Fibroblast of skin of left quadriceps (primary cell): ENCODE data around the gene TTF1.
A peak's percentile ranks its signal among the peaks of the same experiment; 100 is the strongest.
"Not testable (repeated sequence)": the region's sequence is repeated elsewhere in the genome, so short reads cannot be mapped to it uniquely, and the experiment has no call there.

Source experiments
- DNase-seq, 2 experiments: peaks; one replicate each; pipeline ENCODE4 v3.0.0-alpha.2; 2013; ENCODE audit warnings: low read depth in 2 of 2

TTF1 gene

DNA sequence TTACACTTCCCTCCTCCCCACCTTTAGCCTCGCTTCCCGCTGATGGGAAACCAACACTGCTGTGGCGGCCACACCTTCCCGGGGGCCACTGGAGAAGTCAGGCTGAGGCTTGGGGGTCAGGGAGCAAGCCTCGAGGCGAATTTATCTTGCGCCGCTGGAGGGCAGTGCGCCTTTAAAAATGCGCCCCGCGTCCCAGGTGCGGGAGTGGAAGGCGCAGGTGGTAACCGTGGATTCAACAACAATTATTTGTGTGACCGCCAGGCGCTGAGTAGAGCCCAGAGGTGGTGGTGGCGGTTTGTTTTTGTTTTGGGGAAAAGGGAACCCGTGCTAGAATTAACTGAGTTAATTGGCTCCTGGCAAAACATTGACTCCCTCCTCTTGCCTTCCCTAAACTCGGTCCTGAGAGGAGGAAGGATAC, 4.5 kb upstream of the TTF1 start:
- DNase-seq: no peak

DNA sequence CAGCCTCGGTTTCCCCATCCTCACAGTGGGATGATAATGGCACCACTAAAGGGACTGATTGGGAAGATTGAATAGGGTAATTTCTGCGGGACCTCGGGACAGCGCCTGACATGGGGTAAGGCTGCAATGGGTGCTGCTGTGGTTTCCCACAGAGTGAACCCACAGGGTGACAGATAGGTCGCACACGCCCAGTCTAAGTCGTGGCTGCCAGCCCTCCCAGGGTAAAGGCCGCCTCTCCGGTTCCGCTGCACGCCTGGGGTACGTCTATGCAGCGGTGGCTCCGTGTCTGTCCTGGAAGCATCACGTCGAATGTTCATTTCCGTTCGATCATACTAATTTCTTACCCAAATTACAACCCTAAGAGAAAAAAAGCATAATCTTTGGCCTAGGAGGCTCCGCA, 4.0 kb upstream of the TTF1 start:
- DNase-seq: no peak

DNA sequence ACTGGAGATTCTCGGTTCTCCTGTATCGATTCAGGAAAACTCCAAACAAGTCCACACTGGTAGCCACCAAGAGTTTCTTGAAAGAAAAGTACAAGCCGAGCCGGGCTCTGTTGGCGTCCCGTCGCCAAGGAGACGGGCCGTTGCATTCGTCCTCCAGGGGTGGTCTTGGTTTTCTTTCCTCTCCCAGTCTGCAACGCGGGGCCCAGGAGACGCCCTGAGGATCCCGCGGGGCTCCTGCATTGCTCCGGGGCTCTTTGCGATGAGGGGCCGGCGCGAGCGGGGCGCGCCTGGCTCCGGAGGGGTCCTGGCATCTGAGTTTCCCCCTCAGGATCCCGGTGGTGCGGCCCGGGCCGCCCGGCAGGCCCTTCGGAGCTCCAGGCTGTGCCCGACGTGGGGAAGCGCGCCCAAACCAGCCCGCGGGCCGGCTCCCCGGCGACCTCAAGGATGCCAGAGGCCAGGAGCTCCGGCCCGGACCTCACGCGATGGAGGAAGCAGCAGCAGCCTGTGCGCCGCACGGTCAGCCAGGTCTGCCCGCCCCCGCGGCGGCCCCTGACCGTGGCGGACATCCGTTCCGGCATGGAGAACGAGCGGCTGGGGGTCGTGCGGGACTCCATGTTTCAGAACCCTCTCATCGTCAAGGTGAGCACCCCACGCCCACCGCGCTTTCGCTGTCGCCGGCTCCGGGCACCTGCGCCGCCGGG, 3.3 kb upstream of the TTF1 start, which contains the start of gene CFAP77:
Gene CFAP77, plus strand, starts transcription at position 384 of the 701 bp plus-strand sequence. Its CDS starts 61 bp downstream, at position 445.
- DNase-seq: peak; percentile 21 to 27

DNA sequence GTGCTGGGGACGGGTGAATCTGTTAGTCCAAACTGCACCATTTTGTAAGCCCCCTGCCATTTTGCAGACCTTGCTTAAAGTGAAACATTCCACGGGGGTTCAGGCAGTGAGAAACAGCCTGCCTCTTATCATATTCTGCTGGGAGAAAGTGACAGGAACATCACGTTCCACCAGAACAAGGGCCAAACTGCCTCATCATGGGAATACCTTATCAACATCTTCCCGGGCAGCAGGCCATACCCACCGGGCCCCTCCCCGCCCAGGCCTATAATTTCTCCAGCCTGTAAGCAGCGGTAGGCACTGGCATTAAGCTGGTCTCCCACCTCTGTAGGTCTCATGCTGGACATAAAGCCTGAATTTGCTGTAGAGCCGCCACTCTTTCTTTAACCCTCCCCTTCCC, 1.9 kb upstream of the TTF1 start:
- DNase-seq: no peak

DNA sequence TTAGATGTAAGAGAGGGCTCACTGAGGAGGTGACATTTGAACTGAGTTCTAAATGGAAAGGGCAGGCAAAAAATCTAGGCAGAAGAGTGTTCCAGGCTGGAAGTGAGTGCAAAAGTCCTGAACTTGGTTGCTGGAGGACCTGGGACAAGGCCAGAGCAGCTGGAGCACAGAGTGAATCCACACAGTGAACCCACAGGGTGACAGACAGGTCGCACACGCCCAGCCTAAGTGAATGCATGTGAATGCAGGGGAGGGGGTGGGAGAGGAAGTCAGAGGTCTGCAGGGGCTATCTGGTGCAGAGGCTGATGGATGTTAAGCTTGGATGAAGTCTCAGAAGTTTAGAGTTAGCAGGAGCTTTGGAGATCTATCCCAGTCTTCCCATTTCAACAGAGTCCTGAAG, 556 bp upstream of the TTF1 start:
- no peak for DNase-seq

DNA sequence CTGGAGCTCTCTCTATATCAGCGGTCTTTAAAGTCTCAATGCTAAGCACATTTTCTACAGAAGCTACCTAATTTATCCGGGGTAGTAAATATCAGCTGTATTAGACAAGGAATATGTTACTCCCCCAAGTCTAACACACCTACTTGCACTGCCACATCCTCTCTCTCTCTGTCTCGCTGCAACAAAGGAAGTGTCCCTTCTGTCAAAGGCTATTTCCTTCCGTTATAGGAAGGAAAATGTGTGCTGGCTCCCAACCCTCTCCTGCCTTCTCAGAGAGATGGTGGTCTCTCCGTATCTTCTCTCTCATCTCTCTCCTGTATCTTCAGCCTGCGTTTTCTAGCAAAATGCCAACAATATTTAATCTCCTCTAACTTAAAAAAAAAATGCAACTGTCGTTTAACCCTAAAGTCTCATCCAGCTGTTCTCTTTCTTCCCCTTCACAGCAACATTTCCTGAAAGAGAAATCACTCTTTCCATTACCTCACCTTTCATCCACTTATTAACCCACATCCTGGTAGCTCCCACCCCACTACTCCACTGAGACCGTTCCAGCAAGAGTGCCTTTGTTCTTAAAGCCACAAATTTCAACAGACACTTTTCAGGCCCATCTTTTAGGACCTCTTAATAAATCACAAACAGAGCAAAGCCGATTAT, 2.3 kb downstream of the TTF1 start:
- DNase-seq: no peak

DNA sequence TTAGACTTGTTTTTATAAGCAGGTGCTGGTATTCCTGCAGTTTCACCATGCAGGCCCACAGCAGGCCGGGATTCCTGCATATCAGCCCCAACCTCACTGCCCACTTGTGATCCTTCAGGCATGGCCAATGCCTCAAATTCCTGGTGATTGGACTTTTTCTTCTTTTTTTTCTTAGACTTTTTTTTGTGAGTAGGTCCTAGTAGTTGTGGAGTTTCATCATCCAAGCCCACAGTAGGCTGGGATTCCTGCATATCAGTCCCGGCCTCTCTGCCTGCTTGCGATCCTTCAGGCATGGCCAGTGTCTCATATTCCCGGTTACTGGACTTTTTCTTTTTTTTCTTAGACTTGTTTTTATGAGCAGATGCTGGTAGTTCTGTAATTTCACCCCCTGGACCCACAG, 4.8 kb downstream of the TTF1 start:
- no peak for DNase-seq

DNA sequence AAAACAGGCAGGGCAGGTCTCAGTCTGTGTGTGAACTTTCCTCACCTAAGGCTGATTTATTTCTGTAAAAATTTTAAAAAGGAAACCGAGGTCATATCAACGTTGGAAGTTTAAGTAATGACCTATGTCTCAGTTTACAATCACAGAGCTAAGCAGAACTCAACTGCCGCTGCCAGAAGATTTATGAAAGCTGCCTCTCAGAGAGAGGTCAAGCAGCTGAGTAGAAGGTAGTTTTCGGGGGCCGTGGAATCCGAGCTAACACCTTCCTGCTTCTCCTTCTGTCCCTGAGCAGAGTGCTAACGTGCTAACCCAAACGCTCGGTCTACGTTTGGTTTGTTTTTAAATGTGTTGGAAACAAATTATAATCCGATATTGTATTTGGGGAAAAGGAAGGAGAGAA, 11.1 kb downstream of the TTF1 start:
- DNase-seq: no peak

DNA sequence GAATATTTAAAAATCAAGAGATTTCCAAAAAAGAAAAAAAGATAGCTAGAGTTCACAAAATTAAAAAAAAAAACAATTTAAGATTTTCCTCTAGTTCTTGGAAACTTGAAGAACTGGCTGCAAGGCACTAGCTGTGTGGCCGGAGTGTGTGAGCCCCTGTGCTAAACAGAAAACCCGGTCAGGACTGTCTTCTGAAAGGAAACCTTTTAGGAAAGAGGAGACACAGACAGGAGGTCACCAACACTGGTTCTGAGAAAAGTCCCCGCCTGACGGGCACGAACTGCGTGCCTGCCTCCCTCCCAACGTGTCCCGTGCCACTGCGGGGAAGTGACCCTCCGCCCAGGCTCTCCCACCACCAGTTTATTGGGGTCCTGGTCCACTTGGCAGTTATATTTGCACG, 15.2 kb downstream of the TTF1 start:
- DNase-seq: no peak

DNA sequence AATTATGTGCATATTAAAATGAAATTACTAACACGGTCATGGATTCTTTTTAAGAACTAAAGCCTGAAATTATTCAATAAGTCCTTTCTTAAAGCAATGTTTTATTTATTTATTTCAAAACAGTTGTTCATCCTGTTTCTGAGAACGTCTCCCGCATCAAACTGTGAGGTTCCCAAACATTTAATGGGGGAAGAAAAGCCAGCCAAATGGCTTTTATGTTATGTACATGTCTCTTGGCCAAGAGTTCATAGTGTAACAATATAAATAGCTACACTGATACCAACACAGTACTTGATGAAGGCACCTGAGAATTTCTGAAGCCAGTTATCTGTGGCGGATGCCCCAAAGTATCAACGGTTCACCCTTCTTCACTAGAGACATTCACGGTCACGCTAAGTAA, 15.7 kb downstream of the TTF1 start:
- no peak for DNase-seq

DNA sequence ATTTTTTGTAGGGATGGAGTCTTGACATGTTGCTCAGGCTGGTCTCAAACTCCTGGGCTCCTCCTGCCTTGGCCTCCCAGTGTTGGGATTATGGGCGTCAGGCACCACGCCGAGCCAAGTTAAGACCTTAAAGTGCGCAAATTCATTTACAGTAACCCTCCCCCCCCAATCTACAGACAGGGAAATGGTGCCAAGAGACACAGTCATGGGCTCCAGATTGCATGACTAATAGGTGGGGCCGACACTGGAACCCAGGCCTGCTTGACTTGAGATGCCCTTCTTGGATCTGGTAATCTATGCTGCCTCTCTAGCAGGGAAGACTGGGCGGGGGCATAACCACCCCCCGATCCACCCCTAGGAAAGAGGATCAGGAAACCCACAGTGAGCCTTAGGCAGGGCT, 19.5 kb downstream of the TTF1 start:
- DNase-seq: no peak

DNA sequence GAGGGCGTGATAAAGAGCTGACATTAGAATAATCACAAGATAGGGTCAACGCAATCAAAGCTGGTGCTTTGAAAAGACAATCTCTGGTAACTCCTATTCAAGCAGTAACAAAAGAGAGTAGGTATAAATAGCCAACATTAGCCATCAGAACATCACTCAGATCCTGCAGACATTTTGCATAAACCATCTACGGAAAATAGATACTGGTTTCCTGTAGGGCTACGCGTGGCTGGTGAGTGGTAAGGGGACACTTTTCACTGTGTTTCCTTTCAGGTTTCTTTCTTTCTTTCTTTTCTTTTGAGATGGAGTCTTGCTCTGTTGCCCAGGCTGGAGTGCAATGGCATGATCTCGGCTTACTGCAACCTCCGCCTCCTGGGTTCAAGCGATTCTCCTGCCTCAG, 22.3 kb downstream of the TTF1 start:
- DNase-seq: no peak

DNA sequence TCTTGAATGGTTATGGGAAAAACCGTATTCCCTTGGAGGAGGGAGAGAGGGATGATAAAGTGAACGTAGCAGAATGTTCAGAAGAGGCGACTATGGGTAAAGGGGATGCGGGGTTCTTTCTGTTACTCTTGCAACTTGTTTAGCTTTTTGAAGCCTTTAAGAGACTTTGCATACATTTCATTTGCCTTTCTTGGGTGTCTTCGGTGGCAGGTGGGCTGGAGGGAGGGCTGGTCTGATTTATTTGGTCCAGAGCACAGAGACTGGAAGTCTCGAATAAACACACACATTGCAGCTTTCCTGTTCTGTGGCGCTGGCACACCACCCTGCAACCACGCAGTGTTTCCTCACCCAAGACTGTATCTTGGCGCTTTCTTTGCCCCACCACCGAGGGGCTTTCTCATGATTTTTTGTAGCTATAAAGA, 23.2 kb downstream of the TTF1 start:
- DNase-seq: no peak

DNA sequence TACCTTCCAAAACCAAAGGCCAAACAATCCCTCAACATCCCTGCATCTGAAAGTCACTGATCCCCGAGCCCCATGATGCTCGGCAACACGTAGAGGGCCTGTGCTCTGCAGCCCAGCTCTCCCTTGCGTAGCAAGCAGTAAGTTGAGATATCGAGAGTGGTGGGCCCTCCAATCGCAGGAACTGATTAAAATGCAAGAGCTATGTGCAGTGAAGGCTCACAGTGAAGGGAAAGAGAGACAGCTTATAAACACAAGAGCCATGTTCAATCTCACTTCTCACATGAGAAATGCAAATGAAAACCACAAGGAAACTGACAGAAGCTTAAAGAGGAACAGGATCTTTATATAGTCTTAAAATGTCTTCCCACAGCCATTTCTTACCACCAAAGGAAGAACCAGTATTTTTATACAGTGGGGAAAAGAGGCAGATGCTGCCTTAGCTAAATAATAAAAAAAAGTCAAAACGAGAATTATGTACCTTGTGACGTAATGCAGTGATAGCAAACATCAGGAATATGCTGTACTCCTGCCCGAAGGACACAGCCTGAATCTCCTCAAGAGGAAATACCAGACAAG, 24.6 kb downstream of the TTF1 start:
- DNase-seq: no peak

DNA sequence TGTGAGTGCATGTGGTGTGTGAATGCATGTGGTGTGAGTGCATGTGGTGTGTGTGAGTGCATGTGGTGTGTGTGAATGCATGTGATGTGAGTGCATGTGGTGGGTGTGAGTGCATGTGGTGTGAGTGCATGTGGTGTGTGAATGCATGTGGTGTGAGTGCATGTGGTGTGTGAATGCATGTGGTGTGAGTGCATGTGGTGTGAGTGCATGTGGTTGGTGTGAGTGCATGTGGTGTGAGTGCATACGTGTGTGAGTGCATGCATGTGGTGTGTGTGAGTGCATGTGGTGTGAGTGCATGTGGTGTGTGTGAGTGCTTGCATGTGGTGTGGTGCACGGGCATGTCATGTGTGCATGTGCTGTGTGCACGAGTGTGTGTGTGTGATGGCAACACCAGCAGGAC, 28.2 kb downstream of the TTF1 start:
- not testable (repeated sequence) for DNase-seq

DNA sequence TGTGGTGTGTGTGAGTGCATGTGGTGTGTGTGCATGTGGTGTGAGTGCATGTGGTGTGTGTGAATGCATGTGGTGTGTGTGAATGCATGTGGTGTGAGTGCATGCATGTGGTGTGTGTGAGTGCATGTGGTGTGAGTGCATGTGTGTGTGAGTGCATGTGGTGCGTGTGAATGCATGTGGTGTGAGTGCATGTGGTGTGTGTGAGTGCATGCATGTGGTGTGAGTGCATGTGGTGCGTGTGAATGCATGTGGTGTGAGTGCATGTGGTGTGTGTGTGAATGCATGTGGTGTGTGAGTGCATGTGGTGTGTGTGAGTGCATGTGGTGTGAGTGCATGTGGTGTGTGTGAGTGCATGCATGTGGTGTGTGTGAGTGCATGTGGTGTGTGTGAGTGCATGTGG, 28.9 kb downstream of the TTF1 start:
- not testable (repeated sequence) for DNase-seq

DNA sequence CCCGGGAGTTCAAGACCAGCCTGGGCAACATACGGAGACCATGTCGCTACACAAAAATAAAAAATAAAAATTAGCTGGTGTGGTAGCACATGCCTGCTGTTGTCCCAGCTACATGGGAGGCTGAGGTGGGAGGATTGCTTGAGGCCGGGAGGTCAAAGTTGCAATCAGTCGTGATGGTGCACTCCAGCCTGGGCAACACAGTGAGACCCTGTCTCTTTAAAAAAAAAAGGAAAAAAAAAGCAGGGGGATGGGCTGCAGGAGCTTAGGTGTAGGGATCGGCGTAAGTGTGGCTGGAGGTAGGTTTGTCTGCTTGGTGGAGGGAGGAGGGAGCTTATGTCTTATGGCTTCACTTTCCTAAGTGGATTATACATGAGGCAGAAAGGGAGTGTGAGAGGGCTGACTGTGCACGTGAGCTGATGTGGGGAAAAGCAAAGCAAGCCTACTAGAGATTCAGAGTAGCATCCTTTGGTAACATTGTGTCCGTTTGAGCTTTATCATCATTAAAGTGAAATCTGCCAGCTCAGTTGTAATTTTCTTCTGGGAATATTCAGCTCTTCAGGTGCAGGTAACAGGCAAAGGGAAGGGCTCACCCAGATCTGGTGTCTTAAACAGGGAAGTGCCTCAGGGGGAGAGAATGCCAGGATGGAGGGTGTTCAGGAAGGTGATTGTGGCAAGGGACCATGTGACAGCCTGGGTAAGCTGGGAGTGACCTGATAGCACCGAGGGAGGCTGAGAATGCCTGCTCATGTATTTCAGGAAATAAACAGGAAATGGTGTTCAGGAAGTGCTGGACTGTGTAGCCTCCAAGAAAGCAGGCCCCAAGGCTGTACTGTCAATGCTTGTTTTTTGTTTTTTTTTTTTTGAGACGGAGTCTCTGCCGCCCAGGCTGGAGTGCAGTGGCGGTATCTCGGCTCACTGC, 34.2 kb downstream of the TTF1 start:
- DNase-seq: no peak

DNA sequence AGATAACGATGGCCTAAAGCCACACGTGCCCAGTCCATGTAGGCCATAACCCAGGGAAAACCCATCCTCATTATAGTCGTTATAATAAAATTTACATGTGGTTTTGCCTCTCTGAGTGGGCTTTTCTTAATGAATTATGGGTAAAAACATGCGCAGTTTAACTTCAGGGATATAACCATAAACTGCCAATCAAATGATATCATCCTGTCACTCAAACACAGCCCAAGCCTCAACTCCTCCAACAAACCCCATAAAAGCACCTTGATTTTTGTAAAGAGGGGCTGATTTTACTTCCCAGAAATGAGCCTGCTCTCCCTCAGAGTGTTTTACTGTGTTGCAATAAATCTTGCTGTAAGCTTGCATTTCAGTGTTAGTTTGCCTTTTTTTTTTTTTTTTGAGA, 36.0 kb downstream of the TTF1 start:
- DNase-seq: no peak

DNA sequence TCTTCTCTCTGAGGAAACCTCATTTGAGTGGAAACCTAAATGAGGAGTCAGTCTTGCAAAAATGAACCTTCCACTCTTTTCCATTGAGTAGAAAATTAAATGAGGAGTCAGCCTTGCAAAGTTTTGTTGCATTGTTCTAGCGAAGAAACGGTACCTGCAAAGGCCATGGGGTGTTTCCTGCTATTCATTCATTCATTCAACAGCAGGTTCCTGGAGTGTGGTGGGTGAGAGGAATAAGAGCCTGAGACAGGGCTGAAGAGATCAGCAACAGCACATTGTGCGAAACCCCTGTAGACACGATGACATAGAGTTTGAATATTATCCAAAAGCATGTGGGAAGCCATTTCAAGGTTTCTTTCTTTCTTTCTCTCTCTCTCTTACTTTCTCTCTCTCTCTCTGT, 37.2 kb downstream of the TTF1 start:
- no peak for DNase-seq

DNA sequence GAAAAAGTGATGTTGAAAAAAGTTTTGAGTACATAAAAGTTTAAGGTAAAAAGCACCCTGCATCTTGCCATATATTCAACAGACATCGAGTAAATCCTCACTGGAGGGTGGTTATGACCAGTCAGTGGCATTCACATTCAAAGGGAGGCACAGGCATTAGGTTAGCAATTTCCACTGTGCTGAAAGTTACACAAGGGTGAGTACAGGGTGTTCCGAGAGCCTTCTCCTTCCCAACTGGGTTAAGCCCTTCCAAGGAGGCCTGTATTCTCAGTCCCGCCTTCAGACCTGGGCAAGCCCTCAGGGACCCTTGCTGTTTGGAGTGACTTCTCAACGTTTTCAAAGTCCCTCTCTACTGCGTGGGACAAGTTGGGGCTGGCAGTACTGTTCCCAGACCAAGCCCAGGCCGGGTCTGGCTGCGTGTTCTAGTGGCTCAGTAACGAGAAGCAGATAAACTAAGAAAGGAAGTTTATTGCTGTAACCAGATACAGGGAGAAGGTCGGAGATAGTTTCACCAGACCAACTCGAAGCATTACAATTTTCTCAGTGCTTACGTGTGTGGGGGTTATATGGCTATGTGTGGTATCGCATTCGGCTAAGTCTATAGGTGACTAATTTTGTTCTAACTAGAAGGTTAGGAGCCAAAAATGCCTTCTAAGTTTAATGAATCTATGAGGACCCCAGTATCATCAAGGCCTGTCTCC, 38.9 kb downstream of the TTF1 start:
- DNase-seq: no peak

DNA sequence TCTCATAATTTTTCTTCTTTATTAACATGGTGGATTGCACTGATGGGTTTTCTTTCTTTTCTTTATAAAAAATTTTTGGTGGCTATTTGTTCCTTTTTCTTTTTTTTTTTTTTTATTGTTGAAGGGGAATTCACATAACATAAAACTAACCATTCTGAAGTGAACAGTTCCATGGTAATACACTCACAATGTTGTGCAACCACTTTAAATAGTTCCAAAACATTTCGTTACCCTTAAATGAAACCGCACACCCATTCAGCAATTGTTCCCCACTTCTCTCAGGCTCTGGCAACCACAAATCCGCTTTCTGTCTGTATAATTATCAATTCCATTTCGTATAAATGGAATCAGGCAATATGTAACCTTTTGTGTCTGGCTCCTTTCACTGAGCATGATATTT, 40.2 kb downstream of the TTF1 start:
- no peak for DNase-seq

DNA sequence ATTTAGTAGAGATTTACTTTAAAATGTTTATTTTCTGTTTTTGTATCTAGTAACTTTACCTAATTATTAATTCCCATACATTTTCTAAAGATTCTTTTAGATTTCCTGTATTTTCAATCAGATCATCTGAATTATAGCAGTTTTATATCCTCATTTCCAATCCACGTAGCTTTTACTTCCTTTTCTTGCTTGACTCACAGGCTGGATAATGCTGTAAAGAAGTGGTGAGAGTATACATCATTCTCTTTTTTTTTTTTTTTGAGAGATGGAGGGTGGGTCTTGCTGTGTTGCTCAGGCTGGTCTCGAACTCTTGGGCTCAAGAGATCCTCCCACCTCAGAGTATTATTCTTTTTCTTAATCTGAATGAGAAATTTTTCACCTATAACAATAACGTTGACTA, 40.7 kb downstream of the TTF1 start:
- DNase-seq: no peak
